CD14-positive monocyte (primary cell): ENCODE data around the gene TBC1D25. TPM values are rescaled to one million over a fixed set of nuclear protein-coding genes. Genes with fewer than 3 reads are reported as not detected.
A peak's percentile ranks its signal among the peaks of the same experiment; 100 is the strongest.

Experiments
- DNase-seq, 3 donors: peaks; one replicate each; pipeline ENCODE4 v3.0.0-alpha.2; 2011 to 2022
- H2AFZ ChIP-seq: 2 replicates; pipeline ENCODE4 v1.6.0; 2012; ENCODE audit warnings: mild to moderate bottlenecking, low read depth, low read length, inconsistent platforms; ENCODE audit not compliant: insufficient read depth, poor library complexity, severe bottlenecking
- H3K27ac ChIP-seq, 2 donors: 1 replicate in 1 of 2; 2 replicates in 1 of 2; pipeline ENCODE4 v1.5.1; 2012 to 2013; ENCODE audit warnings: low read length in 2 of 2, control low read depth in 1 of 2, inconsistent platforms in 1 of 2, low read depth in 1 of 2, mild to moderate bottlenecking in 1 of 2
- H3K27me3 ChIP-seq, 2 donors: one replicate each; pipeline versions ENCODE4 v1.6.0 to v1.6.1; 2011 to 2013; ENCODE audit warnings: low read length in 2 of 2; ENCODE audit not compliant: control insufficient read depth in 2 of 2, insufficient read depth in 2 of 2
- H3K36me3 ChIP-seq, 2 donors: replicated peaks in 1 of 2; 1 replicate in 1 of 2; 2 replicates in 1 of 2; pipeline versions ENCODE4 v1.5.1 to v1.6.1; 2012 to 2013; ENCODE audit warnings: low read length in 2 of 2, control low read depth in 1 of 2, inconsistent platforms in 1 of 2, mild to moderate bottlenecking in 1 of 2; ENCODE audit not compliant: insufficient read depth in 2 of 2, control insufficient read depth in 1 of 2
- H3K4me1 ChIP-seq, 2 donors: 1 replicate in 1 of 2; 2 replicates in 1 of 2; pipeline versions ENCODE4 v1.5.1 to v1.6.1; 2012 to 2013; ENCODE audit warnings: low read length in 2 of 2, control low read depth in 1 of 2, inconsistent platforms in 1 of 2, mild to moderate bottlenecking in 1 of 2, moderate library complexity in 1 of 2; ENCODE audit not compliant: insufficient read depth in 2 of 2, control insufficient read depth in 1 of 2
- H3K4me2 ChIP-seq: replicated peaks from 2 replicates; pipeline ENCODE3; 2012; ENCODE audit warnings: low read length, moderate library complexity, mild to moderate bottlenecking; ENCODE audit not compliant: poor library complexity, severe bottlenecking; ENCODE audit errors: extremely low read depth
- H3K4me3 ChIP-seq, 3 experiments: fragments of 200-600 bp in 1 of 3; sonication (generic) in 1 of 3; replicated peaks in 1 of 3; 1 replicate in 2 of 3; 2 replicates in 1 of 3; pipeline ENCODE4 v1.5.1; 2011 to 2013; ENCODE audit warnings: low read length in 3 of 3, mild to moderate bottlenecking in 3 of 3, control low read depth in 2 of 3, low read depth in 2 of 3, inconsistent platforms in 1 of 3, moderate library complexity in 1 of 3
- H3K79me2 ChIP-seq: 2 replicates; pipeline ENCODE4 v1.6.0; 2012; ENCODE audit warnings: mild to moderate bottlenecking, control low read depth, inconsistent platforms, low read length, moderate library complexity; ENCODE audit not compliant: insufficient read depth
- H3K9ac ChIP-seq: 2 replicates; pipeline ENCODE4 v1.6.0; 2017; ENCODE audit warnings: low read length, mild to moderate bottlenecking; ENCODE audit not compliant: insufficient read depth, poor library complexity, severe bottlenecking
- H3K9me3 ChIP-seq, 2 donors: replicated peaks in 1 of 2; 1 replicate in 1 of 2; 2 replicates in 1 of 2; pipeline versions ENCODE4 v1.5.1 to v1.6.1; 2012 to 2013; ENCODE audit warnings: low read length in 2 of 2, control low read depth in 1 of 2; ENCODE audit not compliant: control insufficient read depth in 1 of 2, insufficient read depth in 1 of 2
- H4K20me1 ChIP-seq: 2 replicates; pipeline ENCODE4 v1.6.0; 2012; ENCODE audit warnings: mild to moderate bottlenecking, low read length, control low read depth, moderate library complexity; ENCODE audit not compliant: insufficient read depth
- H3K27ac Mint-ChIP-seq, 7 donors: one replicate each; pipeline ENCODE4 v1.8.0; 2020; ENCODE audit warnings: mild to moderate bottlenecking in 7 of 7, mixed read lengths in 7 of 7, moderate library complexity in 6 of 7, inconsistent platforms in 2 of 7
- H3K27me3 Mint-ChIP-seq, 3 donors: one replicate each; pipeline ENCODE4 v1.8.0; 2021 to 2022; ENCODE audit warnings: low read depth in 3 of 3, mild to moderate bottlenecking in 3 of 3, mixed read lengths in 3 of 3, moderate library complexity in 3 of 3, inconsistent platforms in 1 of 3
- H3K36me3 Mint-ChIP-seq, 2 donors: one replicate each; pipeline ENCODE4 v1.8.0; 2020; ENCODE audit warnings: mixed read lengths in 2 of 2, inconsistent platforms in 1 of 2, mild to moderate bottlenecking in 1 of 2
- H3K4me1 Mint-ChIP-seq: one replicate; pipeline ENCODE4 v1.8.0; 2020; ENCODE audit warnings: mild to moderate bottlenecking, mixed read lengths
- H3K4me3 Mint-ChIP-seq, 2 donors: one replicate each; pipeline ENCODE4 v1.8.0; 2020; ENCODE audit warnings: mild to moderate bottlenecking in 2 of 2, mixed read lengths in 2 of 2, moderate library complexity in 1 of 2
- H3K9me3 Mint-ChIP-seq, 7 donors: one replicate each; pipeline ENCODE4 v1.8.0; 2020 to 2022; ENCODE audit warnings: mixed read lengths in 7 of 7, mild to moderate bottlenecking in 6 of 7, moderate library complexity in 6 of 7, inconsistent platforms in 2 of 7
- WGBS: methylation state at CpG from one replicate; pipeline ENCODE4 v1.1.5; 2013; ENCODE audit warnings: missing lambda C conversion rate; ENCODE audit not compliant: insufficient coverage; 5-methylcytosine and 5-hydroxymethylcytosine counted together
- intact Hi-C, 2 donors: fragments of 100-400 bp; cut with micrococcal nuclease; formaldehyde crosslinking; loops; one replicate each; pipeline versions ENCODE4 v1.15.0 to v1.15.1; 2023
- polyA plus RNA-seq, 3 donors: library from polyadenylated mRNA; depleted of rRNA in 1 of 3; unstranded in 2 of 3; stranded (reverse) in 1 of 3; fragments of 300-500 nt in 2 of 3; fragments of >200 nt in 1 of 3; fragmentation: Illumina TruSeq in 2 of 3; gene quantifications; 1 replicate in 2 of 3; 2 replicates in 1 of 3; pipeline ENCODE4 v1.2.3, GENCODE V29; 2012 to 2021
- TF ChIP-seq, protein P1 (sequence below): fragments of 200-600 bp; IDR thresholded peaks from one replicate; pipeline ENCODE4 v1.8.0; 2022; ENCODE audit warnings: antibody characterized with exemption, mild to moderate bottlenecking

Gene TBC1D25
- polyA plus RNA-seq, 3 donors = 5.7 to 16.9 (median 6.6) TPM

DNA sequence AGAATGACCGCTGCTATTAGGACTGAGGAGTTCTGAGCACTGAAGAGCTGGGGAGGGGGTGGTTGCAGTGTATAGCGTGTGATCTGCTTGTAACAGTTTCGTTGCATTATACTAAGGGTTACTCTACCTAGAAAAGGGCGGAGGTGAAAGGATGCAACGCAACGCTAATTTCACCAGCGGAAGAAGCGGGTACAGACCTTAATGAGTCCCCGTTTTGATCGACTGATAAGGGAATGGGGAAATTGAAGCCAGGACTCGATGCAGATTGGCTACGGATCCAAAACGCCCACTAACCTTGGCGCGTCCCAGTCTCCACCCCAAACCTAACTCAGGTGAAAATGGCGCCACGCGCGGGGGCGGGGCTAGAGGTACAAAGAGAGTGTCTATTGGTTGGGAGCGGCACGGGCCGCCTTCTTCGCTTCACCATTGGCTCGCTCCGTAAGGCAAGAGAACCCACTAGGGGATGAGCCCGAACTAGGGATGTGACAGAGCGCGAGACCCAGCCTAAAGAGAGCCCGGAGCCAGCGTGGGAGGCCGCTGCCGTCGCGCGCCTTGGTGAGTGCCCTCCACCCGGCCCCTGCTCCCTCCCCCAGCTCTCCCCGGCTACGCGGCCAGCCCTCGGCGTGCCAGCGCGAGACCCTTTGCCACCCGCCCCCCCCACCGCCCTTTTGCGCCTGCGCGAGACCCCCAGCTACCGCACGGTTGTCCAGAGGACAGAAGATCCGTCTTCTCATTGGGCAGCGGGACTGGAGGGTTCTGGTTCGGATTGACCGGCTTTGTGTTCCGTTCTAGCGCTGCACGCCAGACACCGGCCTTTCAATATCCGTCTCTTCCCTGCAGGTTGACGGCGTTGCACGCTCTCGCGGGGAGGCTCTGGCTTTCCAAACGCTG, 17.9 kb upstream of the TBC1D25 start, which contains the start of gene EBP:
EBP (plus strand) TSS at position 456 of the 891 bp plus-strand sequence. CDS start 1,964 bp downstream, outside the sequence.
- Mint-ChIP-seq H3K4me3 (peak within 1 kb of the TSS; percentile 87 to 94), H3K36me3 (peaks cover 3 to 8% of the 10 kb centered on the region in 2 donors), H3K4me1 (peaks cover 20% of the 10 kb centered on the region), H3K27ac (peak within 1 kb of the TSS; percentile 46 to 94 (median 88)), H3K9me3 (peaks cover 0 to 13% (median 2%) of the 10 kb centered on the region in 7 donors), H3K27me3 (peaks cover 0 to 3% (median 0%) of the 10 kb centered on the region in 3 donors)
- no peaks in the 10 kb centered on the region for H3K9me3 ChIP-seq
- H3K4me1 ChIP-seq = peaks cover 13 to 22% of the 10 kb centered on the region in 2 donors
- H4K20me1 ChIP-seq = no peaks in the 10 kb centered on the region
- DNase-seq = peak; percentile 78 to 83 (median 81)
- no peaks in the 10 kb centered on the region for H3K27me3 ChIP-seq
- TF ChIP-seq, protein P1, sequence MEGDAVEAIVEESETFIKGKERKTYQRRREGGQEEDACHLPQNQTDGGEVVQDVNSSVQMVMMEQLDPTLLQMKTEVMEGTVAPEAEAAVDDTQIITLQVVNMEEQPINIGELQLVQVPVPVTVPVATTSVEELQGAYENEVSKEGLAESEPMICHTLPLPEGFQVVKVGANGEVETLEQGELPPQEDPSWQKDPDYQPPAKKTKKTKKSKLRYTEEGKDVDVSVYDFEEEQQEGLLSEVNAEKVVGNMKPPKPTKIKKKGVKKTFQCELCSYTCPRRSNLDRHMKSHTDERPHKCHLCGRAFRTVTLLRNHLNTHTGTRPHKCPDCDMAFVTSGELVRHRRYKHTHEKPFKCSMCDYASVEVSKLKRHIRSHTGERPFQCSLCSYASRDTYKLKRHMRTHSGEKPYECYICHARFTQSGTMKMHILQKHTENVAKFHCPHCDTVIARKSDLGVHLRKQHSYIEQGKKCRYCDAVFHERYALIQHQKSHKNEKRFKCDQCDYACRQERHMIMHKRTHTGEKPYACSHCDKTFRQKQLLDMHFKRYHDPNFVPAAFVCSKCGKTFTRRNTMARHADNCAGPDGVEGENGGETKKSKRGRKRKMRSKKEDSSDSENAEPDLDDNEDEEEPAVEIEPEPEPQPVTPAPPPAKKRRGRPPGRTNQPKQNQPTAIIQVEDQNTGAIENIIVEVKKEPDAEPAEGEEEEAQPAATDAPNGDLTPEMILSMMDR = no peak
- peaks cover 0 to 4% of the 10 kb centered on the region in 2 donors for H3K36me3 ChIP-seq
- peak within 1 kb of the TSS; percentile 77 for H3K4me2 ChIP-seq
- WGBS = 0% methylated on average over 16 of the region's 66 CpGs
- H3K27ac ChIP-seq = peak within 1 kb of the TSS in 1 of 2 donors; percentile 80
- intact Hi-C loops = no loop called here
- H3K9ac ChIP-seq = peak within 1 kb of the TSS; percentile 78
- peaks cover 15% of the 10 kb centered on the region for H3K79me2 ChIP-seq
- H2AFZ ChIP-seq = peak within 1 kb of the TSS; percentile 74
- H3K4me3 ChIP-seq = peak within 1 kb of the TSS; percentile 53 to 82 (median 66)

DNA sequence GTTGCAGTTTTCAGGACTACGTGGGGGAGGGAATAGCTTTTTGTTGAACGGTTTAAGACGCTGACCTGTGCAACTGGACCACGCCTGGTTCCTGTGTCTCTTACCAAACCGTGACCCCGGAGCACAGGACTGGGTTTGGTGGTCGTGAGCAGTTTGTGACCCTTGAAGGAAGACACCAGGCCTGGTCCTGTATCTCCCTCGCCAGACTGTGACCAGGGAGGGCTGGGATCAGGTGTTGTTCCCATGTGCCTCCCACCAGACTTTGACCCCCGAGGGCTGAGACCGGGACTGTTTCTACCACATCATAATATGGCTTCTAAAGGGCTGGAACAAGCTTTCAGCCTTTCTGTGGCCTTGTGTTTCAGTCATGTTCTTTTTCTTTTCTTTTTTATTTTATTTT, 17.2 kb upstream of the TBC1D25 start:
- Mint-ChIP-seq H3K27me3 (no peaks in the 10 kb centered on the region), H3K36me3 (peaks cover 7 to 15% of the 10 kb centered on the region in 2 donors), H3K27ac (peak overlapping the region; percentile 11 to 94 (median 87)), H3K9me3 (peaks cover 0 to 13% (median 2%) of the 10 kb centered on the region in 7 donors), H3K4me3 (peak overlapping the region; percentile 87 to 94), H3K4me1 (peaks cover 20% of the 10 kb centered on the region)
- Histone ChIP-seq H2AFZ (peak overlapping the region; percentile 74), H3K27ac (peak overlapping the region in 1 of 2 donors; percentile 80), H3K9ac (peak overlapping the region; percentile 78), H3K36me3 (peaks cover 5 to 9% of the 10 kb centered on the region in 2 donors), H3K4me1 (peaks cover 13 to 22% of the 10 kb centered on the region in 2 donors), H3K27me3 (no peaks in the 10 kb centered on the region), H4K20me1 (no peaks in the 10 kb centered on the region), H3K4me3 (peak overlapping the region; percentile 53 to 82 (median 66)), H3K4me2 (peak overlapping the region; percentile 77), H3K9me3 (no peaks in the 10 kb centered on the region), H3K79me2 (peaks cover 15% of the 10 kb centered on the region)
- no peak for DNase-seq
- TF ChIP-seq, protein P1 = no peak
- intact Hi-C loops = no loop called here
- 5% methylated on average over 10 of the region's 10 CpGs for WGBS
